Osteoblast (primary cell): ENCODE results near the gene CSMD2. TPM values are rescaled to one million over a fixed set of nuclear protein-coding genes. Genes with fewer than 3 reads are reported as not detected.

Experiments used
- DNase-seq: peaks from one replicate; pipeline ENCODE4 v3.0.0; 2011; ENCODE audit warnings: low spot score, mixed read lengths; ENCODE audit not compliant: insufficient read length; ENCODE audit errors: missing footprints
- H2AFZ ChIP-seq: 2 replicates; pipeline ENCODE4 v1.6.0; 2011; ENCODE audit warnings: mild to moderate bottlenecking, low read length
- H3K27ac ChIP-seq: 2 replicates; pipeline ENCODE4 v1.5.1; 2011; ENCODE audit warnings: mild to moderate bottlenecking, low read depth, low read length, moderate library complexity
- H3K27me3 ChIP-seq: 2 replicates; pipeline ENCODE4 v1.6.0; 2012; ENCODE audit warnings: mild to moderate bottlenecking, control low read depth, inconsistent platforms, low read length, moderate library complexity; ENCODE audit not compliant: insufficient read depth
- H3K36me3 ChIP-seq: 2 replicates; pipeline ENCODE4 v1.5.1; 2011; ENCODE audit warnings: mild to moderate bottlenecking, low read length, control low read depth, moderate library complexity; ENCODE audit not compliant: insufficient read depth
- H3K4me1 ChIP-seq: 2 replicates; pipeline ENCODE4 v1.5.1; 2011; ENCODE audit warnings: mild to moderate bottlenecking, low read length, control low read depth, moderate library complexity; ENCODE audit not compliant: insufficient read depth
- H3K4me2 ChIP-seq: 2 replicates; pipeline ENCODE4 v1.6.0; 2011; ENCODE audit warnings: mild to moderate bottlenecking, low read length; ENCODE audit not compliant: insufficient read depth
- H3K4me3 ChIP-seq: fragments of 200-600 bp; sonication (generic); 3 replicates; pipeline ENCODE4 v1.5.1; 2012; ENCODE audit warnings: mild to moderate bottlenecking, low read length, inconsistent platforms; ENCODE audit not compliant: insufficient read depth
- H3K79me2 ChIP-seq: 2 replicates; pipeline ENCODE4 v1.6.0; 2012; ENCODE audit warnings: mild to moderate bottlenecking, low read length, control low read depth, inconsistent platforms; ENCODE audit not compliant: insufficient read depth
- H3K9me3 ChIP-seq: 2 replicates; pipeline ENCODE4 v1.5.1; 2011; ENCODE audit warnings: low read depth, low read length, control low read depth
- H4K20me1 ChIP-seq: 2 replicates; pipeline ENCODE4 v1.6.0; 2012; ENCODE audit warnings: mild to moderate bottlenecking, low read length, control low read depth; ENCODE audit not compliant: insufficient read depth
- total RNA-seq: library from RNA; depleted of rRNA; stranded (reverse); fragments of >200 nt; gene quantifications from 2 replicates; pipeline ENCODE4 v1.2.3, GENCODE V29; 2012
- TF ChIP-seq, protein P1 (sequence below): IDR thresholded peaks from 2 replicates; pipeline ENCODE4 v1.5.1; 2011; ENCODE audit warnings: mild to moderate bottlenecking, low read depth, low read length, moderate library complexity; ENCODE audit errors: extremely low read depth

Gene CSMD2
- total RNA-seq, 1 donor, result 0.36 TPM

DNA sequence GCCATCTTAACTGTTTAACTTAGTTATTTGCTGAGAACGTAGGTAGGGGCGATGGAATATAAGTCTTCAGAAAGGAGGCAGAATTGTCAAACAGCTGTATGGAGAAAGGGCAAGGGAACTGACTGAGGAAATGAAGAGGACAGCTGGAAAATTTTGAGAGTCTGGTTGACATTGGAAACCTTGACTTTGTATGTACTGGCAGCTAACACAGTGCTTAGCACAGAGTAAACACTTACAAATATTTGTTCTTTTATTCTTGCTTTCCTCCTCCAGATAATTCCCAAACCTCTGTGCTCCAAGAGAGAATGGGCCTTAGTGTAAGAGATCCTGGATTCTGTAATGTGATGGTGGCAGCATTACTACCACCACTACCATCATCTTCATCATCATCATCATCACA, 601.3 kb downstream of the CSMD2 start:
- DNase-seq, result no peak
- TF ChIP-seq, protein P1, sequence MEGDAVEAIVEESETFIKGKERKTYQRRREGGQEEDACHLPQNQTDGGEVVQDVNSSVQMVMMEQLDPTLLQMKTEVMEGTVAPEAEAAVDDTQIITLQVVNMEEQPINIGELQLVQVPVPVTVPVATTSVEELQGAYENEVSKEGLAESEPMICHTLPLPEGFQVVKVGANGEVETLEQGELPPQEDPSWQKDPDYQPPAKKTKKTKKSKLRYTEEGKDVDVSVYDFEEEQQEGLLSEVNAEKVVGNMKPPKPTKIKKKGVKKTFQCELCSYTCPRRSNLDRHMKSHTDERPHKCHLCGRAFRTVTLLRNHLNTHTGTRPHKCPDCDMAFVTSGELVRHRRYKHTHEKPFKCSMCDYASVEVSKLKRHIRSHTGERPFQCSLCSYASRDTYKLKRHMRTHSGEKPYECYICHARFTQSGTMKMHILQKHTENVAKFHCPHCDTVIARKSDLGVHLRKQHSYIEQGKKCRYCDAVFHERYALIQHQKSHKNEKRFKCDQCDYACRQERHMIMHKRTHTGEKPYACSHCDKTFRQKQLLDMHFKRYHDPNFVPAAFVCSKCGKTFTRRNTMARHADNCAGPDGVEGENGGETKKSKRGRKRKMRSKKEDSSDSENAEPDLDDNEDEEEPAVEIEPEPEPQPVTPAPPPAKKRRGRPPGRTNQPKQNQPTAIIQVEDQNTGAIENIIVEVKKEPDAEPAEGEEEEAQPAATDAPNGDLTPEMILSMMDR, result no peak

DNA sequence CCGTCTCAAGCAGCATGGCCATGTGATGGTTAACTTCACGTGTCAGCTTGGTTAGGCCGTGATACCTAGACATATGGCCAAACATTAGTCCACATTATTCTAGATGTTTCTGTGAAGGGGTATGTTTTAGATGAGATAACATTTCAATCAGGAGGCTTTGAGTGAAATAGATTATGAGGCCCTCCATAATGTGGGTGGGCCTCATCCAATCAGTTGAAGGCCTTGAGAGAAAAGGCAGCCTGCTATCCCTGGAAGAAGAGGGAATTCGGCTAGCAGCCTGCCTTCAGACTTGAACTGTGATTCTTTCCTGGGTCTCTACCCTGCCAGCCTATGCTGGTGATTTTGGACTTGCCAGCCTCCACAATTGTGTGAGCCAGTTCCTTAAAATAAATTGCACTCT, 602.5 kb downstream of the CSMD2 start:
- H2AFZ ChIP-seq, result no peak overlapping the region

More for the DNA sequence above, 601.3 kb downstream of the CSMD2 start:
- Histone ChIP-seq H4K20me1 (no peaks in the 10 kb centered on the region), H3K27me3 (peaks cover 2% of the 10 kb centered on the region), H3K36me3 (no peaks in the 10 kb centered on the region), H3K4me3 (no peak overlapping the region), H3K79me2 (no peaks in the 10 kb centered on the region), H3K4me2 (no peak overlapping the region), H3K4me1 (no peaks in the 10 kb centered on the region), H3K27ac (no peak overlapping the region), H2AFZ (no peak overlapping the region), H3K9me3 (no peaks in the 10 kb centered on the region)

DNA sequence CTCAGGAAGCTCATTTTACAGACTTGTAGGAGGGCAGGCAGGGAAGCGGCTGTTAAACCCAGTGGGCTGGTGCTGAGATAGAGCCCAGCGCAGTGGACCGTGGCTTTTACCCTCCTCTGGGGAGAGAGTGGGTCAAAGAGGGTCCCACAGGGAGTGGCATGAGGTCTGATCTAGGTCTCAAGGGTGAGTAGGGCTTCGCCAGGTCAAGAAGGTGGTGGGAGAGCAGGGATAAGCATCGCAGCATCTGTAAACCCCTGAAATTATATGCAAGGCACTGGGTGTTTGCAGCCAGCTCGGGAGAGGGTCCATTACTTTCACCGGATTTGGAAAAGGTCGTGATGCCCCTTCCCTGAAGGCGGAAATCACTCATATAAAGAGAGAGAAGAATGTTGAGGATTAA, 603.5 kb downstream of the CSMD2 start:
- Histone ChIP-seq H3K36me3 (no peaks in the 10 kb centered on the region), H4K20me1 (no peaks in the 10 kb centered on the region), H3K79me2 (no peaks in the 10 kb centered on the region), H3K4me1 (no peaks in the 10 kb centered on the region), H3K27ac (no peak overlapping the region), H3K9me3 (no peaks in the 10 kb centered on the region), H2AFZ (no peak overlapping the region), H3K4me2 (no peak overlapping the region), H3K27me3 (peaks cover 2% of the 10 kb centered on the region), H3K4me3 (no peak overlapping the region)
- no peak for DNase-seq
- TF ChIP-seq, protein P1, result no peak

More for the DNA sequence above, 602.5 kb downstream of the CSMD2 start:
- Histone ChIP-seq H4K20me1 (no peaks in the 10 kb centered on the region), H3K27me3 (peaks cover 2% of the 10 kb centered on the region), H3K4me3 (no peak overlapping the region), H3K4me2 (no peak overlapping the region), H3K79me2 (no peaks in the 10 kb centered on the region), H3K27ac (no peak overlapping the region), H3K36me3 (no peaks in the 10 kb centered on the region), H3K9me3 (no peaks in the 10 kb centered on the region), H3K4me1 (no peaks in the 10 kb centered on the region)
- no peak for DNase-seq
- TF ChIP-seq, protein P1, result no peak

DNA sequence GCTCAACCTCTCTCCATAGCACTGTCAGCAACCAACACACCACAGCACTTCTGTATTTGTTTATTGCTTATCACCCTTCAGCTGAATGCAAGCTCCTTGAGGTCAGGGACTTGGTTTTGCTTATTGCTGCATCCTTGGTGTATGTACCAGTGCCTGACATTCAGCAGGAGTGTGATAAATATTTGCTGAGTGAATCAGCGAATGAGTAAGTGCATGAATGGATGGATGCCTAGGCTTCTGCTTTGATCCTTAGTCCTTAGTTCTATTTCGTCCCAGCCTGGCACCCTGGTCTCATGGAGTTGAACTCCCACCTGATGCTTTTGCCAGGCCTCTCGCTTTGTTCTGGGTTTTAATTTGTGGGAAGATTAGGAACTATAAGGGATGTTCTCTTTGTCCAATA, 604.4 kb downstream of the CSMD2 start:
- Histone ChIP-seq H3K4me2 (no peak overlapping the region), H3K79me2 (no peaks in the 10 kb centered on the region), H3K27me3 (peaks cover 2% of the 10 kb centered on the region), H3K9me3 (no peaks in the 10 kb centered on the region), H3K4me1 (no peaks in the 10 kb centered on the region), H3K27ac (no peak overlapping the region), H3K4me3 (no peak overlapping the region), H2AFZ (no peak overlapping the region), H3K36me3 (no peaks in the 10 kb centered on the region), H4K20me1 (no peaks in the 10 kb centered on the region)
- DNase-seq, result no peak
- TF ChIP-seq, protein P1, result no peak
